HCT116 (cell line): ENCODE measurements around the gene SLC24A3.

Source experiments
- CEBPB ChIP-seq: IDR thresholded peaks from 2 replicates; pipeline ENCODE4 v1.6.1; 2012; ENCODE audit warnings: low read depth
- CTCF ChIP-seq, 3 experiments: fragments of 200-600 bp in 1 of 3; sonication (generic) in 1 of 3; IDR thresholded peaks in 2 of 3; conservative IDR thresholded peaks in 1 of 3; 2 replicates each; pipeline ENCODE4 v1.5.1; 2012 to 2017; ENCODE audit warnings: low read depth in 2 of 3, low read length in 2 of 3, antibody characterized with exemption in 1 of 3, borderline replicate concordance in 1 of 3, control low read depth in 1 of 3, mild to moderate bottlenecking in 1 of 3, mixed read lengths in 1 of 3, mixed run types in 1 of 3, moderate library complexity in 1 of 3; ENCODE audit not compliant: insufficient read depth in 1 of 3
- ELF1 ChIP-seq: IDR thresholded peaks from 2 replicates; pipeline ENCODE4 v1.6.1; 2012; ENCODE audit warnings: low read depth, borderline replicate concordance
- EZH2 ChIP-seq: fragments of 200-600 bp; sonication (generic); IDR thresholded peaks from 2 replicates; pipeline ENCODE4 v1.6.1; 2017; ENCODE audit warnings: antibody characterized with exemption, mixed run types
- JUND ChIP-seq: IDR thresholded peaks from 2 replicates; pipeline ENCODE4 v1.6.1; 2012
- MAX ChIP-seq: IDR thresholded peaks from 2 replicates; pipeline ENCODE4 v1.6.1; 2012
- POLR2A ChIP-seq: IDR thresholded peaks from 2 replicates; pipeline ENCODE4 v1.7.0; 2011; ENCODE audit warnings: borderline replicate concordance; ENCODE audit not compliant: insufficient read depth, insufficient read length; ENCODE audit errors: extremely low read depth
- POLR2AphosphoS5 ChIP-seq: IDR thresholded peaks from 2 replicates; pipeline ENCODE4 v1.6.1; 2011; ENCODE audit warnings: mild to moderate bottlenecking, low read depth, low read length, moderate library complexity
- RAD21 ChIP-seq: IDR thresholded peaks from 2 replicates; pipeline ENCODE4 v1.6.1; 2012; ENCODE audit warnings: low read depth, mild to moderate bottlenecking
- SIN3A ChIP-seq: IDR thresholded peaks from 2 replicates; pipeline ENCODE4 v1.6.1; 2012; ENCODE audit warnings: low read depth
- TCF7L2 ChIP-seq: IDR thresholded peaks from 2 replicates; pipeline ENCODE4 v1.7.0; 2011; ENCODE audit warnings: borderline replicate concordance, inconsistent platforms; ENCODE audit not compliant: insufficient read depth, insufficient read length; ENCODE audit errors: extremely low read depth

- TF ChIP-seq ELF1 (no peak), CTCF (IDR thresholded peaks at IDR 0.05 in 2 of 3, conservative IDR thresholded peaks at IDR 0.05 in 1 of 3; ENCODE audit: borderline replicate concordance in 1 of 3, insufficient read depth in 1 of 3, low read depth in 2 of 3, low read length in 2 of 3) (no peak), TCF7L2 (no peak), POLR2AphosphoS5 (no peak), POLR2A (no peak), CEBPB (no peak), EZH2 (no peak), RAD21 (no peak), SIN3A (no peak), JUND (no peak), MAX (no peak)
These were observed 223.4 kb downstream of the SLC24A3 start for GRCh38 chr20:19435821-19436220.
